GM19240 (cell line): ENCODE measurements around the gene SERPINI1.
A peak's percentile ranks its signal among the peaks of the same experiment; 100 is the strongest.

ENCODE experiments used
- DNase-seq: peaks from one replicate; pipeline ENCODE4 v3.0.0; 2011; ENCODE audit warnings: low spot score; ENCODE audit not compliant: insufficient read length

SERPINI1 gene

GRCh38 chr3:167734498-167735232 lies 856 bp upstream of the SERPINI1 start, which contains the start of gene PDCD10:
TSS of gene PDCD10 (minus strand) at chr3:167734892. CDS start at chr3:167720157, 14,735 bp downstream.
- DNase-seq, result peak; percentile 43

DNA sequence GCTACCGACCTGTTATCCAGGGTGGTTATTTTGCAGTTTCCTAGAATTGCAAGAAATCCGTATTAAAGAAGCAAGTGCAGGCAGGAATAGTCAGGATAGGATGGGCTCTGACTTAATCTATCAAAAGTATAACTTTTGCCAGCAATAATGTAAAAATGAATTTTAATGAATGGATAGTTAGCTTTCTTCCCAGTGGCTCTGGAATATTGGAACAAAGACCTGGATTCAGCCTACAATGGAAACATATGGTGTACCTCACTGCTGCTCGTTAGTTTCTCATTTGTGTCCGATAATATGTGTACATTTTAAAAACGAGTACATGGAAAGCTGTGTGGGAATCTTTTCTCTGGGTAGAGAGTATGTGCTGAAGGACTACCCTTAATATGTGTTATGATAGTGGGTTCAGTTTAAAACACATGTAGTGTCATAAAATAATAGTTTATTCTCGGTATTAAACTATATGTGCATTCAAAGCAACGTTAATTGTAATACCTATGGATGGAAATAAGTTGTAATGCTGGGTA lies 805 bp downstream of the SERPINI1 start:
- DNase-seq, result no peak

DNA sequence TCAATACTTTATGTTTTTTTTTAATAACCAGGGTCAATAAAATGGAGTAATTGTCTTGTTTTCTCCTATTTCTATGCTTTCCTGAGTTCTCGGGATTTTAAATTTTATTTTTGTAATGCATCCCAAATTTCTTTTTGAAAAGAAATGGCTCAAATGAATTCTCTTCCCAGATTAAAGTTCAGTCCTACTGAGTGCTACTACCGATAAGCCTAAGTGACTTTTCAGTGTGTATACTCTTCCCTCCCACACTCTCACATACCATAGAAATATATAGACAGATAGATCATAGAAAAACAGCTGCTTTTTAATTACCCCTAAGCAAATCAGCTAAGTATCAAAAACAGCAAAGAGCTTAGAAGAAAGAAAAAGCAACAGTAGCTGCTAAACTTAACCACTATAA lies 1.5 kb downstream of the SERPINI1 start:
- no peak for DNase-seq

DNA sequence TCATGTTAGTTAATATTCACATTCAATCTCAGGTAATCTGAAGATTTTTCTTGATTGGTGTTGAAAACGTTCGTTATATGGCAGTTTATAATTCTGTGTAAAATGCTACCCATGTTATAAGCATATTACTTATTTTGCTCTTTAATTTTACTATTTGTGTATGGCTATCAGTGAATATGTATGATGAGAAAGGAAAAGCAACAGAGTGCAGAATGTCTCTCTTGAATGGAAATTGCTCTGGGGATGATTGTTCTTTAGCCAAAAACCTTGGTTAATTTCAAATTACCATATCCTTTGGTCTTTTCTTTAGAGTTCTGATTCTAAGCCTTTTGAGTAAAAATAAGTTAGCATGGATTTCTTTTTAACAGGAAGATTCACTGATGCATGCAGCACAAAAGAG lies 2.5 kb downstream of the SERPINI1 start:
- no peak for DNase-seq

DNA sequence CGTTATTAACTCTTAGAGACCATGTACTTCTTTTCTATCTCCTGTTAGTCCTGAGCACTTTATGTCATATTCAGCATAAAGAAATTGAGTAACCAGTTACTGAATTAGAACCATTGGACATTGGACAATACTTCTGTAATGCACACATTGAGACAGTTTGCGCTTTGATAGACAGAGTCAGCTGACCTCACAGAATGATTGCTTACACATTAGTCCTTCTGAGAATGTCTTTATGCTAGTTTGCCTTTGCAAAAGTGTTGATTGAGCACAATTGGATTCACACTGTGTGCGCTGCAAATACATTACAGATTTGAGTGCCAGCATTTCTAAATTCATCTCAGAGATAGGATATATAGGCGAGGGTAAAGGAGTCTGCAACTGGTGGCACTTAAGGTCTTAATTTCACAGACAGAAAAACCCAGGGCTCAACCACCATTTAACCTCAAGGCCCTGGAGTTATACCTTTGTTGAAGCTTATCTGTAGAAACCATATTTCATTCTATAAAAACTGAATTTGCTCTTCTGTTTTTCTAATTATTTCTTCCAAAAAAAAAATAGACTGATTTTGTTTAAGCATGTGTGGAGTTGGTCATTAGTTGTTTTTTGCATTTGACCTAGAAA lies 3.8 kb downstream of the SERPINI1 start:
- DNase-seq, result no peak

- no peak for DNase-seq
Observed at GRCh38 chr3:167740961-167741587, 5.6 kb downstream of the SERPINI1 start.

DNA sequence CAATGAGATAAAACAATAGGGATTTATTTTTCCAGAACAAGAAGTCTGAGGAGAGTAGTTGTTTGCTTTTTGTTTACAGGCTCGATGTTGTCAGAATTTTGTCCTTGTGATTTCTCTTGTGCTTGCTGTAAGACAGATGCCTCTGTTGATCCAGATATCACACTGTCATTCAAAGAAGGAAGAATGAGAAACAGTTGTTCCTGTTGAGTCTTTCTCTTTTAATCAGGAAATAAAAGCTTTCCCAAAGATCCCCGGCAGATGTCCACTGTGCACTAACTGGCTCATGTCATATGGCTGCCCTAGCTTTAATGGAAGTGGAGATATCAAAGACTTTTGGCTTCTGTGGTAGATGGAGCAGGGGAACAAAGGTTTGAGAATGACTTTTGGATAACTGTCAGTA lies 6.8 kb downstream of the SERPINI1 start:
- DNase-seq, result no peak

DNA sequence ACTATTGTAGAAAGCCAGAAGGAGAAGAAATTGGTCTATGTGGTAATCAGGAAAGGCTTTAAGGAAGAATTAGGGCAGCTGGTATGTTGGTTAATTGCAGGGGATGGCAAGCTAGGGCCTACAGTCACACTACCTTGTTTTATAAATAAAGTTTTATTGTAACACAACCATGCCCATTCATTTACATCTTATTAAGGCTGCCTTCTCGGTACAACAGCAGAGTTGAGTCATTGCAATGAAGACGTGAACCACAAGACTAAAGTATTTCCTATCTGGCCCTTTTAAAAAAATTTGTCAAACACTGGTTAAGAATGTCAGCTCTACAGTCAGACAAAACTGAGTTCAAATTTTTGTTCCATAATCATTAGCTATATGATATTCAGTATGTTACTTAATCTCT lies 8.3 kb downstream of the SERPINI1 start:
- no peak for DNase-seq

DNA sequence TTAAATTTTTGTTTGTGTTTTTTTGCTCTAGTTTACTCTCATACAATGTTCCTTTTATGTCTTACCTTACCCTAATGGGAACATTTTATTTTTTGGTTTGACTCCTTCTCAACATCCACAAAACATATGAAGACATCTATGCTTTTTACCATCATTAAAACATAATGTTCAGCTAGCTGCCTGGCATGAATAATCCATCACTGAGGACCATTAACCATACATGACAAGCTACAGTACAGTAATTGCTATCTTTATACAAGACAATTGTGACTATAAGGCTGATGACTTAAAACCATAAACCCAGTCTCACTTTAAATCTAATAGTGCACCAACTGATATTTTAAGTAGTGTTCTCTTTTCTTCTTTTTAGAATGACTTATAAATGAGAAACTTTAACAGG lies 13.7 kb downstream of the SERPINI1 start:
- DNase-seq, result no peak

DNA sequence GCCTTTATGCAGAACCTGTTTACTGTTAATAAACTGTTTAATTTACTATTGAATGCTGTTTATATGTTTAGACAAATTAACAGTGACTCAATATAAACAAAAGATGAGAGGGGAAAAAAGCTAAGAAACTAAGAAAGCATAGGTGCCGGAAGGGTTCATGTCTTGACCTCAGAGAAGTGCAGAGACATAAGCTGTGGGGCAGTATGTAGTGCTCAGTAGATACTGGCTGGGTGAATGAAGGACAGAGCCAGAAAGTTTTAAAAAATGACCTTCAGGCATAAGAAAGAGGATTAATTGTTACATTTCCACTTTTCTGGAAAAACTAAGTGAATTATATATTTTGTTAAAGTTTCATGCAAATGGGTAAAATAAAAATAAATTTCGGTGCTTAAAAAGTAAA lies 14.2 kb downstream of the SERPINI1 start:
- DNase-seq, result no peak

- no peak for DNase-seq
Observed at GRCh38 chr3:167750272-167750971, 14.9 kb downstream of the SERPINI1 start.

DNA sequence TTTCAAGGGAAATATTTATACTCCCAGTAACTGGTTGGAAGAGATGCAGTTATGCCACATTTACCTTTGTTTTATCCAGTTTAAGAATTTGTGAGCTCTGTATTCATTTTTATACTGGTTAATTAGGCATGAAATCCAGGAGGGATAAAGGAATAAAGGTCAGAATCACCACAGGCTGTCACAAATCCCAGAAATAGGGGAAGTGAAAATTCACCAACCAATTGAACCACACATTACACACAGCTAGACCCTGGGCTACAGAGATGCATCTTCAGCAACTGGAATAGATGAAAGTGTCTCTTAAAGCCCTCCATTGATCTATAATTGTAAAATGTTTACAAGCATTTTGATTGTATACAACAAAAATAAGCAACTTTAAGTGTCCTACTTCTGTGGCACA lies 18.5 kb downstream of the SERPINI1 start:
- no peak for DNase-seq

DNA sequence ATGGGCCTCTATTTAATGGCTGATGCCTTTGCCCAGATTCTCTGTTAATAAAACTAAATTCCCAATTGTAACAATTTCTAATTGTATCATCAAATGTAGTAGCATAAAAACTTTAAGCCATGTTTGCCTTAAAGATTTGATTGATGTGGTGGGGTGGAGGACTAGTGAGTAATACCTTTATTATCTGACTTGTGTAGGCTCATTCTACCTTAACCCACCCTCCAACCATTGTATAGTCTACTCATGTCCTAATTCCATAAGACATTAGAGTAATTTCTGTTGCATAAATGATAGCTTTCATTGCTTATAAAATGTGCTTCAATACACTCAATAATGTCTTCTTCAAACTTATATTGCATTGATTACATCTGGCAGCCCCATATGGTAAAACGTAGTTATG lies 25.8 kb downstream of the SERPINI1 start:
- DNase-seq, result no peak

DNA sequence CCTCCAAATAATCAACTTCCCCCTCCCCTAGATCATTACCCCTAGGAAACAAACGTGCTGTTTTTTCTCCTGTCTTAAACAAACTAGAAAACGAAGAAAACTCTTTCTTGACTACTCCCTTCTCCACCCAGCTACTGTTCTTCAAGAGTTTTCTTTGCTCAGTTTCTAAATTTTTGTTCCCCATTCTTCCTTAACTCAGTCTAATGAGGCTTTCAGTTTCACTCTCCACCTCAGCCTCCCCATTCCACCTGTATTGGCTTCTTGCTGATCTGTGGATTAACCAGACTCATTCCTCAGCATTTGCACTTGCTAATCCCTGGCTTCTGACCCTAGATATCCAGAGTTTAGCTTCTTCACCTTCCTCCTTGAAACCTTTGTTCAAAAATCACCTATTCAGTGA lies 26.8 kb downstream of the SERPINI1 start:
- no peak for DNase-seq

GRCh38 chr3:167772992-167773391 lies 37.5 kb downstream of the SERPINI1 start:
- no peak for DNase-seq

DNA sequence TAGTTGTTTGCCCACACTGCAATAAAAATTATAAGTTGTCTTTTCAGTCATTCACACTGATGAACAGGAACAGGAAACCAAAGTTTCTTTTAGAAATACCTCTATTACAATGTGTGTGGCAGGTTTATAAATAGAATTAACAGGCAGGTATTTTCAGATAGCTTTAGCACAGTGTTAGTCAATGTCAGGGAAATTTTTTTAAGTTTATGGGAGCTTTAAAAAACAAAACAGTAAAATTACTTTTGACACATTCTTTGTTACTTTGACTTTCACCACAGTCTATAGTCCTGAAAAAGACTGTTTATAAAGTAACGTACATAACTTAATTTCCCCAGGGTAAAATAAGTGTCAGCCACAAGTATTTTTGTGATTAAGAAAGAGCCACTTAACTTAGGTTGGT lies 38.1 kb downstream of the SERPINI1 start:
- no peak for DNase-seq

GRCh38 chr3:167776066-167776685 lies 40.7 kb downstream of the SERPINI1 start:
- DNase-seq, result no peak

DNA sequence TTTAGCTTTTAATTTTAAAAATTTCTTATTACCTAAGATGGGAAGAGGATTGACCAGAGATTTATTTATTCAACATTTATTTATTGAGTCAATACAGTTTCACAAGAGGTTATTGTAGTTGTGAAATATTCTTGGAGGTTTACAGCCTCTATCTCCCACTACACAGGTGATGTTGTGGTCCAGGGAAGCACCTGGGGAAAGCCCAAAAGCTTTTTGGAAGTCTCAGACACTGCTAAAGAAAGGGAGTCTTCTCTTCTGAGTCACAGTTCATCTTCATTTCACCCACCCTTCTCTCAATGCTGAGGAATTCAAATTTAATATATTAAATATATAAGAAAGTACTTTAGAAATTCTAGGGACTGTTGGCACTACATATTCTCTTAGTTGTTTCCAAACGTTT lies 41.8 kb downstream of the SERPINI1 start:
- no peak for DNase-seq

DNA sequence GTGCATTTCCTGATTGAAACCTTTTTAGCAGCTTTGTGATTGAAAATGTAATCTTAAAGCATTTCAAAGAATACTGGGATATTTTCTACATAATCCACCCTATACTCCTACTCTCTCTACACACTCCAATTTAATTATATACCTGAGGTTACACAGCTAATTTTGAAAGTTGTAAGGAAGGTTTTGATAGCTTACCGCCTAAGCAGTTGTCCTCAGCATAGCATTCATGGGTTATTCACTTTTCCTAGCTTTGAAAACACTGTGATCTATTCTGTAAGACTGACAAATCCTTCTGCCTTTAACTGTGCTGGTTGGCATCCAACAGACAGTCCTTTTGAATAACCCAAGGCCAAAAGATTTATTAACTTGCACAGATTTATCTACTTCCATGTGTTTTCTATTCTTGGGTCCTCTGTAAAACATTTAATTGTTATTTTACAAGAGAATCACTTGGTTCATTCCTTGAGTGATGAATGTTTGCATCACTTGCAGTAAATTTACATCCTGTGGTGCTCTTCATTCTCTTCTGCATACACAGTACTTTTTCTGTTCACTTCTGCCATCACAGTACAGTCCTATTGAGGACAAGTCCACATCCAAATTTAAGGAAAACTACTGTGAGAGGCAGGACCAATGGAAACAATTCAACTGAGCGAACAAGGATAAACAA lies 44.8 kb downstream of the SERPINI1 start:
- DNase-seq, result no peak

DNA sequence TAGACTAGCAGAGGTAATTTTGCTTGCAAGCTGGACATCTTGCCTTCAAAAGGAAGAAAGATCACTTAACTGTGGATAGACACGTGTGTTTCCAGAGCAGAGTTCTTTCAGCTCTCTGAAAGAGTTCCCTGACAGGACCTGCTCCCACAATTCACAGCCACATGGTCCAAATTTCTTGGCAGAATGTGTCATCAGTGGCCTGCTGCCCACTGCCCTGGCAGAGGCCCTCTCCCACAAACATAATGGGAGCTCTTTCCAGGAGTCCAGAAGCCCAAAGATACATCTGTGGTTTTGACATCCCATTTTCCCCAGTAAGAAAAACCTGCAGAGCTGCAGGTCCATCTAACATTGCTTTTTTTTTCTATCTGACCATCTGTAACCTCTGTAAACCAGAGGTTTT lies 48.3 kb downstream of the SERPINI1 start:
- no peak for DNase-seq

GRCh38 chr3:167785790-167786189 lies 50.3 kb downstream of the SERPINI1 start:
- no peak for DNase-seq
